IMR-90 (cell line): Measurements from ENCODE around the gene PRKCB. TPM values are rescaled to one million over a fixed set of nuclear protein-coding genes. Genes with fewer than 3 reads are reported as not detected.

Experiments
- ATAC-seq: fragments of 200-7000 bp; cut with Tn5 transposase; 2 replicates; pipeline ENCODE4 v1.9.1; 2020; ENCODE audit warnings: low read depth, mild to moderate bottlenecking, moderate library complexity
- BruUV-seq: library from RNA; stranded (reverse); fragments of 400-500 nt; replicated peaks from 2 replicates; lab custom pipeline; 2021; lab: Mats Ljungman, UMichigan
- CTCF ChIA-PET: fragments of 300-600 bp; formaldehyde crosslinking; extraction: SDS; loops from one replicate; lab custom pipeline; 2021; ENCODE audit warnings: antibody characterized with exemption; lab: Yijun Ruan, JAX
- POLR2A ChIA-PET: fragments of 300-600 bp; sonication (Branson Sonifier 250); formaldehyde crosslinking; loops from one replicate; lab custom pipeline; 2022; ENCODE audit warnings: antibody characterized with exemption; ENCODE audit not compliant: unreplicated experiment; lab: Charles Lee
- DNase-seq: peaks from one replicate; pipeline ENCODE4 v3.0.0; 2013
- H2AFZ ChIP-seq: replicated peaks from 2 replicates; pipeline ENCODE3; 2013; ENCODE audit warnings: low read length, mild to moderate bottlenecking; ENCODE audit not compliant: poor library complexity
- H2AK5ac ChIP-seq: 2 replicates; pipeline ENCODE4 v1.6.1; 2013; ENCODE audit warnings: low read depth, low read length, inconsistent platforms
- H2AK9ac ChIP-seq: replicated peaks from 2 replicates; pipeline ENCODE3; 2013; ENCODE audit warnings: mild to moderate bottlenecking, low read depth, low read length, moderate library complexity; ENCODE audit not compliant: poor library complexity
- H2BK120ac ChIP-seq: 2 replicates; pipeline ENCODE4 v1.6.1; 2013; ENCODE audit warnings: low read depth, low read length, inconsistent platforms
- H2BK15ac ChIP-seq: 3 replicates; pipeline ENCODE4 v1.6.1; 2013; ENCODE audit warnings: low read depth, low read length, inconsistent platforms
- H2BK20ac ChIP-seq: 2 replicates; pipeline ENCODE4 v1.6.1; 2013; ENCODE audit warnings: low read depth, mild to moderate bottlenecking, inconsistent platforms, low read length, moderate library complexity
- H2BK5ac ChIP-seq: 2 replicates; pipeline ENCODE4 v1.6.1; 2013; ENCODE audit warnings: mild to moderate bottlenecking, low read depth, low read length, inconsistent platforms; ENCODE audit not compliant: poor library complexity, severe bottlenecking
- H3K14ac ChIP-seq: replicated peaks from 2 replicates; pipeline ENCODE4 v1.6.1; 2013; ENCODE audit warnings: low read depth, low read length, inconsistent platforms
- H3K18ac ChIP-seq: 2 replicates; pipeline ENCODE4 v1.6.1; 2013; ENCODE audit warnings: low read depth, low read length, control low read depth
- H3K23ac ChIP-seq: 2 replicates; pipeline ENCODE4 v1.6.1; 2013; ENCODE audit warnings: low read depth, low read length, inconsistent platforms
- H3K27ac ChIP-seq: 2 replicates; pipeline ENCODE4 v1.5.1; 2013; ENCODE audit warnings: mild to moderate bottlenecking, control low read depth, low read length; ENCODE audit not compliant: insufficient read depth
- H3K27me3 ChIP-seq: 2 replicates; pipeline ENCODE4 v1.6.1; 2013; ENCODE audit warnings: low read length; ENCODE audit not compliant: control insufficient read depth, insufficient read depth
- H3K36me3 ChIP-seq: 2 replicates; pipeline ENCODE4 v1.6.1; 2013; ENCODE audit warnings: low read length, mixed read lengths; ENCODE audit not compliant: control insufficient read depth, insufficient read depth
- H3K4ac ChIP-seq: 2 replicates; pipeline ENCODE4 v1.6.1; 2013; ENCODE audit warnings: low read depth, low read length, inconsistent platforms
- H3K4me1 ChIP-seq: 2 replicates; pipeline ENCODE4 v1.6.1; 2013; ENCODE audit warnings: low read length, mixed read lengths; ENCODE audit not compliant: control insufficient read depth, insufficient read depth
- H3K4me2 ChIP-seq: 2 replicates; pipeline ENCODE4 v1.6.1; 2013; ENCODE audit warnings: low read depth, mild to moderate bottlenecking, control low read depth, low read length, moderate library complexity
- H3K4me3 ChIP-seq: 2 replicates; pipeline ENCODE4 v1.5.1; 2013; ENCODE audit warnings: low read depth, mild to moderate bottlenecking, control low read depth, low read length, moderate library complexity; ENCODE audit not compliant: insufficient read depth
- H3K56ac ChIP-seq: 2 replicates; pipeline ENCODE4 v1.6.1; 2013; ENCODE audit warnings: low read length, inconsistent platforms; ENCODE audit not compliant: insufficient read depth; ENCODE audit errors: extremely low read depth
- H3K79me1 ChIP-seq, 2 experiments: 2 replicates each; pipeline ENCODE4 v1.6.1; 2013; ENCODE audit warnings: low read length in 2 of 2, inconsistent platforms in 1 of 2, low read depth in 1 of 2
- H3K9ac ChIP-seq: 2 replicates; pipeline ENCODE4 v1.6.1; 2013; ENCODE audit warnings: low read depth, low read length, control low read depth
- H3K9me1 ChIP-seq: 2 replicates; pipeline ENCODE4 v1.6.1; 2013; ENCODE audit warnings: low read length, inconsistent platforms; ENCODE audit not compliant: insufficient read depth
- H3K9me3 ChIP-seq: 2 replicates; pipeline ENCODE4 v1.6.1; 2013; ENCODE audit warnings: low read length; ENCODE audit not compliant: control insufficient read depth, insufficient read depth
- H4K20me1 ChIP-seq: 2 replicates; pipeline ENCODE4 v1.6.1; 2013; ENCODE audit warnings: low read length, inconsistent platforms; ENCODE audit not compliant: insufficient read depth
- H4K5ac ChIP-seq: 2 replicates; pipeline ENCODE4 v1.6.1; 2013; ENCODE audit warnings: mild to moderate bottlenecking, low read depth, low read length, control low read depth
- H4K8ac ChIP-seq, 2 experiments: 2 replicates each; pipeline ENCODE4 v1.6.1; 2013; ENCODE audit warnings: low read depth in 2 of 2, low read length in 2 of 2, control low read depth in 1 of 2, inconsistent platforms in 1 of 2
- H4K91ac ChIP-seq: 2 replicates; pipeline ENCODE4 v1.6.1; 2013; ENCODE audit warnings: low read depth, low read length, inconsistent platforms; ENCODE audit not compliant: insufficient read depth
- BHLHE40 ChIP-seq: fragments of 150-350 bp; IDR thresholded peaks from 2 replicates; pipeline ENCODE4 v1.6.1; 2016; ENCODE audit warnings: mild to moderate bottlenecking, low read depth, low read length
- MAFK ChIP-seq: IDR thresholded peaks from 2 replicates; pipeline ENCODE4 v1.6.1; 2012; ENCODE audit warnings: low read depth, low read length, improper control_type of control experiment
- MAZ ChIP-seq: IDR thresholded peaks from 2 replicates; pipeline ENCODE4 v1.6.1; 2012; ENCODE audit warnings: low read depth, mild to moderate bottlenecking, low read length, improper control_type of control experiment, moderate library complexity, borderline replicate concordance
- MXI1 ChIP-seq: IDR thresholded peaks from 2 replicates; pipeline ENCODE4 v1.6.1; 2012; ENCODE audit warnings: low read depth, mild to moderate bottlenecking, low read length, moderate library complexity, borderline replicate concordance
- NFE2L2 ChIP-seq: fragments of 150-350 bp; IDR thresholded peaks from 2 replicates; pipeline ENCODE4 v1.6.1; 2016; ENCODE audit warnings: low read depth, mild to moderate bottlenecking, low read length
- POLR2A ChIP-seq: IDR thresholded peaks from 2 replicates; pipeline ENCODE4 v1.6.1; 2012; ENCODE audit warnings: mild to moderate bottlenecking, low read depth, low read length
- SMC3 ChIP-seq: fragments of 150-350 bp; IDR thresholded peaks from 2 replicates; pipeline ENCODE4 v1.6.1; 2016; ENCODE audit warnings: low read depth, mild to moderate bottlenecking, antibody characterized with exemption, low read length, moderate library complexity
- WGBS, 2 experiments: methylation state at CpG; one replicate each; pipeline versions ENCODE4 v1.1.5 to v1.1.7; 2013; ENCODE audit warnings: missing lambda C conversion rate in 2 of 2; ENCODE audit not compliant: insufficient read length in 1 of 2; ENCODE audit errors: extremely low coverage in 2 of 2; 5-methylcytosine and 5-hydroxymethylcytosine counted together
- dilution Hi-C: fragments of 300-500 bp; cut with HindIII; formaldehyde crosslinking; loops from one replicate; pipeline ENCODE4 v1.14.3; 2018; ENCODE audit warnings: low sequenced_read_pairs; ENCODE audit not compliant: unreplicated experiment
- in situ Hi-C: fragments of 300-500 bp; cut with MboI; formaldehyde crosslinking; loops from 3 replicates; pipeline ENCODE4 v1.14.3; 2019; ENCODE audit warnings: low sequenced_read_pairs, inconsistent platforms, mixed read lengths
- intact Hi-C: fragments of 100-400 bp; cut with micrococcal nuclease; formaldehyde crosslinking; loops from 2 replicates; pipeline ENCODE4 v1.10.0; 2022
- polyA plus RNA-seq, 3 experiments: library from polyadenylated mRNA; depleted of rRNA; stranded (reverse); fragments of >200 nt; gene quantifications; 2 replicates each; pipeline ENCODE4 v1.2.3, GENCODE V29; 2012; ENCODE audit warnings: low replicate concordance in 1 of 3
- total RNA-seq: library from RNA; depleted of rRNA; stranded (reverse); fragments of >200 nt; gene quantifications from 2 replicates; pipeline ENCODE4 v1.2.3, GENCODE V29; 2012

The PRKCB gene
- total and polyA plus RNA-seq, 2 of the 4 experiments (the other 2 are of a cell fraction) = under 0.01 TPM; not detected in 1

GRCh38 chr16:23865853-23866252 is 30.1 kb downstream of the PRKCB start:
- Histone ChIP-seq H2AK9ac (no peak overlapping the region), H2BK20ac (no peak overlapping the region), H3K27me3 (no peaks in the 10 kb centered on the region; the same call in 1 of the 2 replicates), H3K4ac (no peak overlapping the region), H3K36me3 (no peaks in the 10 kb centered on the region), H3K18ac (no peak overlapping the region), H2AFZ (no peak overlapping the region), H4K5ac (no peak overlapping the region), H3K9ac (no peak overlapping the region), H2BK120ac (no peak overlapping the region), H3K14ac (no peak overlapping the region), H3K23ac (no peak overlapping the region), H4K8ac (no peak overlapping the region), H3K79me1 (no peaks in the 10 kb centered on the region), H3K4me1 (no peaks in the 10 kb centered on the region), H4K91ac (no peak overlapping the region), H3K56ac (no peak overlapping the region), H3K4me2 (no peak overlapping the region), H3K27ac (no peak overlapping the region), H3K9me1 (no peaks in the 10 kb centered on the region), H4K20me1 (no peaks in the 10 kb centered on the region), H3K9me3 (no peaks in the 10 kb centered on the region), H3K4me3 (no peak overlapping the region), H2AK5ac (no peak overlapping the region), H2BK15ac (no peak overlapping the region), H2BK5ac (no peak overlapping the region)
- BruUV-seq = no TSS peak
- intact Hi-C loops = no loop called here
- 50% methylated on average over 1 of the region's 2 CpGs; no CpG with 5 or more reads in 1 of the 2 experiments for WGBS, 2 experiments
- no peak for DNase-seq
- ChIA-PET POLR2A (no interaction called here), CTCF (no interaction called here)
- dilution Hi-C loops = no loop called here
- in situ Hi-C loops = no loop called here
- no peak for ATAC-seq
- no peak for TF ChIP-seq NFE2L2
- TF ChIP-seq MXI1 = no peak
- no peak for TF ChIP-seq SMC3
- no peak for TF ChIP-seq MAZ
- no peak for TF ChIP-seq BHLHE40
- no peak for TF ChIP-seq MAFK
- no peak for TF ChIP-seq POLR2A
